ENCODE results near the gene DAAM2.

DAAM2 gene

DNA sequence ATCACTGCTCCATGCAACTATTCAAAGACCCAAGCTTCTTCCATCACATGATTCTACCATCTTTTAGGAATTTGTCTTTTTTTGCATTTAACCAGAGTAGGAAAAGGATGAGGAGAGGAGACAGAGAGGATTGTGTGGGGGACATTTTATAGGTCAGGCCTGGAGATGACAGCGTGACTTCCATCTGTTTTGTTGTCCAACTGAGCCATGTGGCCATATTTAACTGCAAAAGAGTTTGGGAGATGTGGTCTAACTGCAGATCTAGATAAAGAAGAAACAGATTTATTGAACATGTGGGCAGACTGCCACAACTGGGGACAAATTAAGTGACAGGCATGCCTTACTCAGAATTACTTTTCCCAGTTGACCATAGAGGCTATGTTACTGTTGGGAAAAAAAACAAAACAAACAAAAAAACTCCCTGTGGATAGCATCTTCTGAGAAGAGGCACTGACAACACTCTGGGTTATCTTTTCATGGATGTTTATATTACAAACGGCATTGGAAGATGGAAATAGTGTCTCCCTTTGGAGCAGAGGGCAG is 161.0 kb downstream of the DAAM2 start:
- no peak for DNase-seq (ENCODE audit: low read depth)
